ENCODE data around the gene MAP2. TPM values are rescaled to one million over a fixed set of nuclear protein-coding genes. Genes with fewer than 3 reads are reported as not detected.

MAP2 gene
- total and polyA plus RNA-seq, 2 experiments from 2014 or later = 2.9 to 4.4 TPM

DNA sequence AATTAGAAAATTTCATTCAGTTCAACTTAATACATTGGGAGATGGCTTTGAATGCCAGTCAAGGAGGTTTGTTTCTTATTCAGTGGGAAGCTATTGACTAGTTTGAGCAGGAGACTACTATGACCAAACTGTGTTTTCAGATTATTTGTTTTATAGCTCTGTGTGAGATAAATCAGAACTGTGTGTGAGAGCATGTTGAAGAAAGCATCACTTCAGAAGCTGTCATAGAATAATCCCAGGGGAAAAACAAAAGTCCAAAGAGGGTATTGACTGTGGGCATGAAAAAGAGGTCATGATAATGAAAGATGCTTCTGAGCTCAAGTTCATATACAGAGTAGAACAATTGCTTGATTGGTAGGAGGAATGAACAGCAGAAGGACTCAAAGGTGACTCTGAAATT, 160.6 kb downstream of the MAP2 start (continued):
- TF ChIP-seq ZNF331 (CRISPR knock-in tag; IDR thresholded peaks at IDR 0.05; ENCODE audit: low read depth) = no peak
- TF ChIP-seq, protein P1, sequence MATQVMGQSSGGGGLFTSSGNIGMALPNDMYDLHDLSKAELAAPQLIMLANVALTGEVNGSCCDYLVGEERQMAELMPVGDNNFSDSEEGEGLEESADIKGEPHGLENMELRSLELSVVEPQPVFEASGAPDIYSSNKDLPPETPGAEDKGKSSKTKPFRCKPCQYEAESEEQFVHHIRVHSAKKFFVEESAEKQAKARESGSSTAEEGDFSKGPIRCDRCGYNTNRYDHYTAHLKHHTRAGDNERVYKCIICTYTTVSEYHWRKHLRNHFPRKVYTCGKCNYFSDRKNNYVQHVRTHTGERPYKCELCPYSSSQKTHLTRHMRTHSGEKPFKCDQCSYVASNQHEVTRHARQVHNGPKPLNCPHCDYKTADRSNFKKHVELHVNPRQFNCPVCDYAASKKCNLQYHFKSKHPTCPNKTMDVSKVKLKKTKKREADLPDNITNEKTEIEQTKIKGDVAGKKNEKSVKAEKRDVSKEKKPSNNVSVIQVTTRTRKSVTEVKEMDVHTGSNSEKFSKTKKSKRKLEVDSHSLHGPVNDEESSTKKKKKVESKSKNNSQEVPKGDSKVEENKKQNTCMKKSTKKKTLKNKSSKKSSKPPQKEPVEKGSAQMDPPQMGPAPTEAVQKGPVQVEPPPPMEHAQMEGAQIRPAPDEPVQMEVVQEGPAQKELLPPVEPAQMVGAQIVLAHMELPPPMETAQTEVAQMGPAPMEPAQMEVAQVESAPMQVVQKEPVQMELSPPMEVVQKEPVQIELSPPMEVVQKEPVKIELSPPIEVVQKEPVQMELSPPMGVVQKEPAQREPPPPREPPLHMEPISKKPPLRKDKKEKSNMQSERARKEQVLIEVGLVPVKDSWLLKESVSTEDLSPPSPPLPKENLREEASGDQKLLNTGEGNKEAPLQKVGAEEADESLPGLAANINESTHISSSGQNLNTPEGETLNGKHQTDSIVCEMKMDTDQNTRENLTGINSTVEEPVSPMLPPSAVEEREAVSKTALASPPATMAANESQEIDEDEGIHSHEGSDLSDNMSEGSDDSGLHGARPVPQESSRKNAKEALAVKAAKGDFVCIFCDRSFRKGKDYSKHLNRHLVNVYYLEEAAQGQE (IDR thresholded peaks at IDR 0.05; ENCODE audit: unreplicated experiment) = no peak
- no peak for TF ChIP-seq CREB1 (CRISPR knock-in tag; IDR thresholded peaks at IDR 0.05; ENCODE audit: low read depth)
- TF ChIP-seq EZH2 (IDR thresholded peaks at IDR 0.05; ENCODE audit: low read depth, unreplicated experiment) = no peak
- TF ChIP-seq NANOG (IDR thresholded peaks at IDR 0.05; ENCODE audit: borderline replicate concordance) = no peak

DNA sequence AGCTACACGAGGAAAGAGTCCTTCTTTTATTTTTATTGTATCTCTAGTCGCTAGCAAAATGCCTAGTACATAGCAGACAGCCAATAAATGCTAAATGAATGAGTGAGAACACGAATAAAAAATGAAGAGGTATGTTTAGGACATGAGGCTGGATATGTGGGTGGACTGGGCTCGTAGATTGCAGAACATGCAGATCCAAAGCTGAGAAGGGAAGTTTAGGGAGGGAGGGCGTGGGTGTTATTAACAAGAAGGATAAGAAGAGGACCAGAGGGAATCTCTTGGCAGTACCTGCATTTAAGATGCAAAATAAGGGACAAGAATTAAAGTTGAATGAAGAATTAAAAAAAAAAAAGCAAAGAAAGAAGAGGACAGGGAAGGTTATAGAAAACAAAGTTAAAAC, 161.1 kb downstream of the MAP2 start:
- no peaks in the 10 kb centered on the region for H3F3A ChIP-seq (replicated peaks; ENCODE audit: low read depth)
- no peaks in the 10 kb centered on the region for H3K27me3 ChIP-seq (ENCODE audit: insufficient read depth)
- no peaks in the 10 kb centered on the region for H3K9me2 ChIP-seq (ENCODE audit: insufficient read depth)
- H4K20me1 ChIP-seq (replicated peaks; ENCODE audit: insufficient read depth) = no peaks in the 10 kb centered on the region
- H3K4me2 ChIP-seq = no peak overlapping the region
- no peak for DNase-seq (ENCODE audit: low spot score)
- H3K4me1 ChIP-seq (ENCODE audit: insufficient read depth) = no peaks in the 10 kb centered on the region
- no peak overlapping the region for H3K27ac ChIP-seq (ENCODE audit: low read depth)
- no peak overlapping the region for H2AFZ ChIP-seq
- H3K4me3 ChIP-seq = no peak overlapping the region
- H3K36me3 Mint-ChIP-seq (ENCODE audit: low read depth) = no peaks in the 10 kb centered on the region
- peaks cover 7% of the 10 kb centered on the region for H3K4me1 Mint-ChIP-seq
- no peak for ATAC-seq
- no peak overlapping the region for H3K27ac Mint-ChIP-seq
- no peaks in the 10 kb centered on the region for H3K79me2 ChIP-seq (replicated peaks; ENCODE audit: insufficient read depth)
- no peaks in the 10 kb centered on the region for H3K27me3 Mint-ChIP-seq (ENCODE audit: insufficient read depth, low read depth, poor library complexity)
- no peaks in the 10 kb centered on the region for H3K9me3 Mint-ChIP-seq
- H3K4me3 Mint-ChIP-seq = no peak overlapping the region
- no peaks in the 10 kb centered on the region for H3K36me3 ChIP-seq (ENCODE audit: insufficient read depth)
- TF ChIP-seq NANOG (IDR thresholded peaks at IDR 0.05; ENCODE audit: borderline replicate concordance) = no peak
- TF ChIP-seq, protein P2, sequence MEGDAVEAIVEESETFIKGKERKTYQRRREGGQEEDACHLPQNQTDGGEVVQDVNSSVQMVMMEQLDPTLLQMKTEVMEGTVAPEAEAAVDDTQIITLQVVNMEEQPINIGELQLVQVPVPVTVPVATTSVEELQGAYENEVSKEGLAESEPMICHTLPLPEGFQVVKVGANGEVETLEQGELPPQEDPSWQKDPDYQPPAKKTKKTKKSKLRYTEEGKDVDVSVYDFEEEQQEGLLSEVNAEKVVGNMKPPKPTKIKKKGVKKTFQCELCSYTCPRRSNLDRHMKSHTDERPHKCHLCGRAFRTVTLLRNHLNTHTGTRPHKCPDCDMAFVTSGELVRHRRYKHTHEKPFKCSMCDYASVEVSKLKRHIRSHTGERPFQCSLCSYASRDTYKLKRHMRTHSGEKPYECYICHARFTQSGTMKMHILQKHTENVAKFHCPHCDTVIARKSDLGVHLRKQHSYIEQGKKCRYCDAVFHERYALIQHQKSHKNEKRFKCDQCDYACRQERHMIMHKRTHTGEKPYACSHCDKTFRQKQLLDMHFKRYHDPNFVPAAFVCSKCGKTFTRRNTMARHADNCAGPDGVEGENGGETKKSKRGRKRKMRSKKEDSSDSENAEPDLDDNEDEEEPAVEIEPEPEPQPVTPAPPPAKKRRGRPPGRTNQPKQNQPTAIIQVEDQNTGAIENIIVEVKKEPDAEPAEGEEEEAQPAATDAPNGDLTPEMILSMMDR (conservative IDR thresholded peaks at IDR 0.05; ENCODE audit: low read depth in 2 of 2) = no peak
- no peak for TF ChIP-seq STAT1 (IDR thresholded peaks at IDR 0.05; ENCODE audit: unreplicated experiment)
- no peak for TF ChIP-seq EZH2phosphoT487 (IDR thresholded peaks at IDR 0.05; ENCODE audit: unreplicated experiment)
- TF ChIP-seq, protein P1 (IDR thresholded peaks at IDR 0.05; ENCODE audit: unreplicated experiment) = no peak
- TF ChIP-seq, protein P3, sequence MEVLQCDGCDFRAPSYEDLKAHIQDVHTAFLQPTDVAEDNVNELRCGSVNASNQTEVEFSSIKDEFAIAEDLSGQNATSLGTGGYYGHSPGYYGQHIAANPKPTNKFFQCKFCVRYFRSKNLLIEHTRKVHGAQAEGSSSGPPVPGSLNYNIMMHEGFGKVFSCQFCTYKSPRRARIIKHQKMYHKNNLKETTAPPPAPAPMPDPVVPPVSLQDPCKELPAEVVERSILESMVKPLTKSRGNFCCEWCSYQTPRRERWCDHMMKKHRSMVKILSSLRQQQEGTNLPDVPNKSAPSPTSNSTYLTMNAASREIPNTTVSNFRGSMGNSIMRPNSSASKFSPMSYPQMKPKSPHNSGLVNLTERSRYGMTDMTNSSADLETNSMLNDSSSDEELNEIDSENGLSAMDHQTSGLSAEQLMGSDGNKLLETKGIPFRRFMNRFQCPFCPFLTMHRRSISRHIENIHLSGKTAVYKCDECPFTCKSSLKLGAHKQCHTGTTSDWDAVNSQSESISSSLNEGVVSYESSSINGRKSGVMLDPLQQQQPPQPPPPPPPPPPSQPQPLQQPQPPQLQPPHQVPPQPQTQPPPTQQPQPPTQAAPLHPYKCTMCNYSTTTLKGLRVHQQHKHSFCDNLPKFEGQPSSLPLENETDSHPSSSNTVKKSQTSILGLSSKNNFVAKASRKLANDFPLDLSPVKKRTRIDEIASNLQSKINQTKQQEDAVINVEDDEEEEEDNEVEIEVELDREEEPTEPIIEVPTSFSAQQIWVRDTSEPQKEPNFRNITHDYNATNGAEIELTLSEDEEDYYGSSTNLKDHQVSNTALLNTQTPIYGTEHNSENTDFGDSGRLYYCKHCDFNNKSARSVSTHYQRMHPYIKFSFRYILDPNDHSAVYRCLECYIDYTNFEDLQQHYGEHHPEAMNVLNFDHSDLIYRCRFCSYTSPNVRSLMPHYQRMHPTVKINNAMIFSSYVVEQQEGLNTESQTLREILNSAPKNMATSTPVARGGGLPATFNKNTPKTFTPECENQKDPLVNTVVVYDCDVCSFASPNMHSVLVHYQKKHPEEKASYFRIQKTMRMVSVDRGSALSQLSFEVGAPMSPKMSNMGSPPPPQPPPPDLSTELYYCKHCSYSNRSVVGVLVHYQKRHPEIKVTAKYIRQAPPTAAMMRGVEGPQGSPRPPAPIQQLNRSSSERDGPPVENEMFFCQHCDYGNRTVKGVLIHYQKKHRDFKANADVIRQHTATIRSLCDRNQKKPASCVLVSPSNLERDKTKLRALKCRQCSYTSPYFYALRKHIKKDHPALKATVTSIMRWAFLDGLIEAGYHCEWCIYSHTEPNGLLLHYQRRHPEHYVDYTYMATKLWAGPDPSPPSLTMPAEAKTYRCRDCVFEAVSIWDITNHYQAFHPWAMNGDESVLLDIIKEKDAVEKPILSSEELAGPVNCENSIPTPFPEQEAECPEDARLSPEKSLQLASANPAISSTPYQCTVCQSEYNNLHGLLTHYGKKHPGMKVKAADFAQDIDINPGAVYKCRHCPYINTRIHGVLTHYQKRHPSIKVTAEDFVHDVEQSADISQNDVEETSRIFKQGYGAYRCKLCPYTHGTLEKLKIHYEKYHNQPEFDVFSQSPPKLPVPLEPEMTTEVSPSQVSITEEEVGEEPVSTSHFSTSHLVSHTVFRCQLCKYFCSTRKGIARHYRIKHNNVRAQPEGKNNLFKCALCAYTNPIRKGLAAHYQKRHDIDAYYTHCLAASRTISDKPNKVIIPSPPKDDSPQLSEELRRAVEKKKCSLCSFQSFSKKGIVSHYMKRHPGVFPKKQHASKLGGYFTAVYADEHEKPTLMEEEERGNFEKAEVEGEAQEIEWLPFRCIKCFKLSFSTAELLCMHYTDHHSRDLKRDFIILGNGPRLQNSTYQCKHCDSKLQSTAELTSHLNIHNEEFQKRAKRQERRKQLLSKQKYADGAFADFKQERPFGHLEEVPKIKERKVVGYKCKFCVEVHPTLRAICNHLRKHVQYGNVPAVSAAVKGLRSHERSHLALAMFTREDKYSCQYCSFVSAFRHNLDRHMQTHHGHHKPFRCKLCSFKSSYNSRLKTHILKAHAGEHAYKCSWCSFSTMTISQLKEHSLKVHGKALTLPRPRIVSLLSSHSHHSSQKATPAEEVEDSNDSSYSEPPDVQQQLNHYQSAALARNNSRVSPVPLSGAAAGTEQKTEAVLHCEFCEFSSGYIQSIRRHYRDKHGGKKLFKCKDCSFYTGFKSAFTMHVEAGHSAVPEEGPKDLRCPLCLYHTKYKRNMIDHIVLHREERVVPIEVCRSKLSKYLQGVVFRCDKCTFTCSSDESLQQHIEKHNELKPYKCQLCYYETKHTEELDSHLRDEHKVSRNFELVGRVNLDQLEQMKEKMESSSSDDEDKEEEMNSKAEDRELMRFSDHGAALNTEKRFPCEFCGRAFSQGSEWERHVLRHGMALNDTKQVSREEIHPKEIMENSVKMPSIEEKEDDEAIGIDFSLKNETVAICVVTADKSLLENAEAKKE (CRISPR knock-in tag; IDR thresholded peaks at IDR 0.05) = no peak
- no peak for TF ChIP-seq ZNF331 (CRISPR knock-in tag; IDR thresholded peaks at IDR 0.05; ENCODE audit: low read depth)
- TF ChIP-seq CREB1 (CRISPR knock-in tag; IDR thresholded peaks at IDR 0.05; ENCODE audit: low read depth) = no peak
- TF ChIP-seq JUNB (IDR thresholded peaks at IDR 0.05; ENCODE audit: unreplicated experiment) = no peak

Data from GM23338 (cell line).